ENCODE data around the gene DDX41. TPM values are rescaled to one million over a fixed set of nuclear protein-coding genes. Genes with fewer than 3 reads are reported as not detected.

The DDX41 gene
- total RNA-seq, result 86.8 and 98.9 TPM in 2 replicates

GRCh38 chr5:177516601-177517568 is at the start of gene DDX41:
Gene DDX41 (minus strand): TSS chr5:177516961. CDS start chr5:177516945, 16 bp downstream.

GRCh38 chr5:177554474-177555111 is 37.8 kb upstream of the DDX41 start, which contains the start of gene FAM193B:
Gene FAM193B (minus strand): TSS chr5:177554563. CDS start chr5:177554458, 105 bp downstream.

GRCh38 chr5:177509381-177509951 is 7.3 kb downstream of the DDX41 start, which contains the start of gene DOK3:
Gene DOK3 (minus strand): TSS chr5:177509826. CDS start chr5:177509540, 286 bp downstream.

GRCh38 chr5:177497292-177498012 is 19.3 kb downstream of the DDX41 start, which contains the start of gene PDLIM7:
Gene PDLIM7 (minus strand): TSS chr5:177497604. CDS start chr5:177496512, 1,092 bp downstream.

GRCh38 chr5:177473443-177474001 is 43.2 kb downstream of the DDX41 start, which contains the start of gene DBN1:
Gene DBN1 (minus strand): TSS chr5:177473634. CDS start chr5:177473521, 113 bp downstream.

Other genes starting within 250 kb of the DDX41 start
- gene RAB24, start 213.2 kb downstream of the DDX41 start, total RNA-seq, result 15.4 and 33.4 TPM in 2 replicates
- gene PRELID1, start 213.2 kb downstream of the DDX41 start, total RNA-seq, result 72.8 and 136 TPM in 2 replicates
- gene MXD3, start 205.1 kb downstream of the DDX41 start, total RNA-seq, result 3.0 and 30.5 TPM in 2 replicates
- gene LMAN2, start 165.3 kb downstream of the DDX41 start, total RNA-seq, result 418 and 537 TPM in 2 replicates
- gene RGS14, start 159.0 kb downstream of the DDX41 start, total RNA-seq, result 5.6 and 8.3 TPM in 2 replicates
- not detected in 2 replicates for gene SLC34A1, start 132.5 kb downstream of the DDX41 start, total RNA-seq
- gene PFN3, start 116.3 kb downstream of the DDX41 start, total RNA-seq, result not detected in 2 replicates
- 0.17 TPM in 1 of 2 replicates, not detected in the other for gene F12, start 107.4 kb downstream of the DDX41 start, total RNA-seq
- 13.7 and 17.3 TPM in 2 replicates for gene GRK6, start 90.3 kb downstream of the DDX41 start, total RNA-seq
- 2.9 and 12.4 TPM in 2 replicates for gene PRR7, start 70.1 kb downstream of the DDX41 start, total RNA-seq
- gene DBN1, start 43.3 kb downstream of the DDX41 start, total RNA-seq, result 125 and 183 TPM in 2 replicates
- gene PDLIM7, start 19.4 kb downstream of the DDX41 start, total RNA-seq, result 79.7 and 108 TPM in 2 replicates
- gene DOK3, start 7.1 kb downstream of the DDX41 start, total RNA-seq, result 1.8 and 2.0 TPM in 2 replicates
- 25.7 and 41.7 TPM in 2 replicates for gene FAM193B, start 37.6 kb upstream of the DDX41 start, total RNA-seq
- gene TMED9, start 75.2 kb upstream of the DDX41 start, total RNA-seq, result 163 and 218 TPM in 2 replicates
- gene B4GALT7, start 83.2 kb upstream of the DDX41 start, total RNA-seq, result 33.0 and 52.1 TPM in 2 replicates

Measured in smooth muscle cell of trachea (primary cell).